H9 (cell line): ENCODE data around the gene TBXAS1. TPM values are rescaled to one million over a fixed set of nuclear protein-coding genes. Genes with fewer than 3 reads are reported as not detected.

Source experiments
- DNase-seq: peaks from one replicate; pipeline ENCODE4 v3.0.0-alpha.2; 2017
- H2AFZ ChIP-seq: one replicate; pipeline ENCODE4 v1.6.1; 2013; ENCODE audit warnings: mild to moderate bottlenecking, low read length, control low read depth, moderate library complexity
- H2AK5ac ChIP-seq: 2 replicates; pipeline ENCODE4 v1.6.1; 2013; ENCODE audit warnings: low read length, control low read depth, mixed read lengths; ENCODE audit not compliant: insufficient read length
- H2BK120ac ChIP-seq: one replicate; pipeline ENCODE4 v1.6.1; 2013; ENCODE audit warnings: low read depth, mild to moderate bottlenecking, low read length, control low read depth, inconsistent platforms; ENCODE audit not compliant: poor library complexity, severe bottlenecking
- H2BK12ac ChIP-seq: 2 replicates; pipeline ENCODE4 v1.6.1; 2013; ENCODE audit warnings: low read length, control low read depth, mixed read lengths, low read depth; ENCODE audit not compliant: insufficient read length
- H2BK15ac ChIP-seq: 2 replicates; pipeline ENCODE4 v1.6.1; 2013; ENCODE audit warnings: low read depth, low read length, control low read depth
- H2BK20ac ChIP-seq: one replicate; pipeline ENCODE4 v1.6.1; 2013; ENCODE audit warnings: low read depth, mild to moderate bottlenecking, low read length, control low read depth, inconsistent platforms; ENCODE audit not compliant: poor library complexity, severe bottlenecking
- H2BK5ac ChIP-seq: 2 replicates; pipeline ENCODE4 v1.6.1; 2013; ENCODE audit warnings: low read length, control low read depth, mixed read lengths; ENCODE audit not compliant: insufficient read length
- H3K14ac ChIP-seq: 2 replicates; pipeline ENCODE4 v1.6.1; 2013; ENCODE audit warnings: low read length, control low read depth; ENCODE audit not compliant: insufficient read depth
- H3K18ac ChIP-seq: 2 replicates; pipeline ENCODE4 v1.6.1; 2013; ENCODE audit warnings: low read depth, mild to moderate bottlenecking, mixed read lengths, low read length, control low read depth; ENCODE audit not compliant: insufficient read length
- H3K23ac ChIP-seq: 2 replicates; pipeline ENCODE4 v1.6.1; 2013; ENCODE audit warnings: low read length, control low read depth, mixed read lengths, low read depth; ENCODE audit not compliant: insufficient read length
- H3K23me2 ChIP-seq: 2 replicates; pipeline ENCODE4 v1.6.1; 2013; ENCODE audit warnings: low read depth, mild to moderate bottlenecking, mixed read lengths, low read length, control low read depth; ENCODE audit not compliant: insufficient read length, poor library complexity, severe bottlenecking
- H3K27ac ChIP-seq: 2 replicates; pipeline ENCODE4 v1.5.1; 2013; ENCODE audit warnings: low read length, control low read depth, mixed read lengths, low read depth; ENCODE audit not compliant: insufficient read length
- H3K27me3 ChIP-seq: 2 replicates; pipeline ENCODE4 v1.6.1; 2013; ENCODE audit warnings: low read length, control low read depth, inconsistent platforms; ENCODE audit not compliant: insufficient read depth
- H3K4ac ChIP-seq: 2 replicates; pipeline ENCODE4 v1.6.1; 2013; ENCODE audit warnings: low read depth, mild to moderate bottlenecking, control low read depth, inconsistent platforms, low read length, moderate library complexity
- H3K4me1 ChIP-seq: 2 replicates; pipeline ENCODE4 v1.6.1; 2013; ENCODE audit warnings: low read length, control low read depth, inconsistent platforms; ENCODE audit not compliant: insufficient read depth
- H3K4me2 ChIP-seq: 2 replicates; pipeline ENCODE4 v1.6.1; 2013; ENCODE audit warnings: low read length, control low read depth, mixed read lengths; ENCODE audit not compliant: insufficient read length, insufficient read depth
- H3K56ac ChIP-seq: 2 replicates; pipeline ENCODE4 v1.6.1; 2013; ENCODE audit warnings: low read depth, mild to moderate bottlenecking, mixed read lengths, low read length, control low read depth; ENCODE audit not compliant: insufficient read length
- H3K79me1 ChIP-seq: 2 replicates; pipeline ENCODE4 v1.6.1; 2013; ENCODE audit warnings: low read depth, mild to moderate bottlenecking, moderate library complexity, low read length, control low read depth, inconsistent platforms; ENCODE audit not compliant: insufficient read depth, poor library complexity, severe bottlenecking
- H3K79me2 ChIP-seq: 2 replicates; pipeline ENCODE4 v1.6.1; 2013; ENCODE audit warnings: low read length, control low read depth, inconsistent platforms; ENCODE audit not compliant: insufficient read depth
- H3K9ac ChIP-seq: 2 replicates; pipeline ENCODE4 v1.6.1; 2013; ENCODE audit warnings: low read length, control low read depth, mixed read lengths; ENCODE audit not compliant: insufficient read length; ENCODE audit errors: extremely low read depth
- H3K9me3 ChIP-seq: one replicate; pipeline ENCODE4 v1.6.1; 2013; ENCODE audit warnings: low read depth, low read length, inconsistent platforms; ENCODE audit not compliant: control insufficient read depth
- H3T11ph ChIP-seq: one replicate; pipeline ENCODE4 v1.6.1; 2013; ENCODE audit warnings: mild to moderate bottlenecking, low read length, control low read depth, inconsistent platforms
- H4K20me1 ChIP-seq: one replicate; pipeline ENCODE4 v1.6.1; 2013; ENCODE audit not compliant: control insufficient read depth, insufficient read length, insufficient read depth
- H4K5ac ChIP-seq: 2 replicates; pipeline ENCODE4 v1.6.1; 2013; ENCODE audit warnings: low read depth, mild to moderate bottlenecking, mixed read lengths, low read length, control low read depth; ENCODE audit not compliant: insufficient read length
- H4K8ac ChIP-seq: replicated peaks from 2 replicates; pipeline ENCODE4 v1.6.1; 2013; ENCODE audit warnings: low read length, control low read depth, mixed read lengths, low read depth; ENCODE audit not compliant: insufficient read length
- H4K91ac ChIP-seq: 2 replicates; pipeline ENCODE4 v1.6.1; 2013; ENCODE audit warnings: low read depth, mild to moderate bottlenecking, moderate library complexity, mixed read lengths, low read length, control low read depth; ENCODE audit not compliant: insufficient read length
- H3K27ac Mint-ChIP-seq, 3 experiments: 2 replicates in 2 of 3; 3 replicates in 1 of 3; pipeline ENCODE4 v1.8.0; 2020 to 2021; ENCODE audit warnings: mixed read lengths in 3 of 3, mild to moderate bottlenecking in 1 of 3, moderate library complexity in 1 of 3
- H3K27me3 Mint-ChIP-seq: 2 replicates; pipeline ENCODE4 v1.8.0; 2021; ENCODE audit warnings: low read depth, mild to moderate bottlenecking, moderate library complexity, mixed read lengths
- H3K36me3 Mint-ChIP-seq, 3 experiments: 2 replicates in 2 of 3; 3 replicates in 1 of 3; pipeline ENCODE4 v1.8.0; 2020 to 2021; ENCODE audit warnings: low read depth in 3 of 3, mixed read lengths in 3 of 3; ENCODE audit not compliant: insufficient read depth in 1 of 3
- H3K4me1 Mint-ChIP-seq, 2 experiments: 2 replicates each; pipeline ENCODE4 v1.8.0; 2020; ENCODE audit warnings: mixed read lengths in 2 of 2
- H3K4me3 Mint-ChIP-seq, 2 experiments: 2 replicates in 1 of 2; 3 replicates in 1 of 2; pipeline ENCODE4 v1.8.0; 2020 to 2021; ENCODE audit warnings: mild to moderate bottlenecking in 2 of 2, mixed read lengths in 2 of 2, moderate library complexity in 1 of 2
- H3K9me3 Mint-ChIP-seq, 2 experiments: 2 replicates in 1 of 2; 3 replicates in 1 of 2; pipeline ENCODE4 v1.8.0; 2020; ENCODE audit warnings: mild to moderate bottlenecking in 2 of 2, mixed read lengths in 2 of 2, moderate library complexity in 1 of 2
- CTCF ChIP-seq: fragments of 200-600 bp; sonication (generic); conservative IDR thresholded peaks from 3 replicates; pipeline ENCODE4 v1.8.0; 2021; ENCODE audit warnings: antibody characterized with exemption, mild to moderate bottlenecking
- WGBS: extraction: QIAGEN DNeasy Blood & Tissue Kit; methylation state at CpG from one replicate; pipeline ENCODE4 v1.1.7; 2013; ENCODE audit warnings: missing lambda C conversion rate, low lambda C conversion rate, mixed read lengths; ENCODE audit not compliant: insufficient read length; ENCODE audit errors: extremely low coverage; 5-methylcytosine and 5-hydroxymethylcytosine counted together
- total RNA-seq: library from RNA; stranded (reverse); gene quantifications from 2 replicates; pipeline ENCODE4 v1.2.1, GENCODE V29; 2021

TBXAS1 gene
- total RNA-seq, 1 experiment from 2014 or later = 0.39 TPM

GRCh38 chr7:139936760-139937310 is 107.8 kb downstream of the TBXAS1 start:
- H4K20me1 ChIP-seq = no peaks in the 10 kb centered on the region
- no peak overlapping the region for H2BK5ac ChIP-seq
- no peaks in the 10 kb centered on the region for H3K9me3 ChIP-seq
- Mint-ChIP-seq H3K36me3 (no peaks in the 10 kb centered on the region; a peak in 1 of 7 replicates), H3K27ac (peak overlapping the region in 2 of 3 experiments; percentile 27 to 50; a peak in 1 of 7 replicates), H3K9me3 (no peaks in the 10 kb centered on the region), H3K4me3 (no peak overlapping the region), H3K4me1 (peaks cover 24 to 26% of the 10 kb centered on the region in 2 experiments), H3K27me3 (peaks cover 2% of the 10 kb centered on the region; the same call in 1 of the 2 replicates)
- H2BK120ac ChIP-seq = no peak overlapping the region
- H3K18ac ChIP-seq = no peak overlapping the region
- no peak for TF ChIP-seq CTCF
- H2BK15ac ChIP-seq = no peak overlapping the region
- no peak overlapping the region for H2BK12ac ChIP-seq
- no peak overlapping the region for H3K23ac ChIP-seq
- no peak overlapping the region for H3K9ac ChIP-seq
- no peak overlapping the region for H3K4me2 ChIP-seq
- no peak overlapping the region for H3K27ac ChIP-seq
- H3K4me1 ChIP-seq = peaks cover 4% of the 10 kb centered on the region; the same call in 1 of the 2 replicates
- H3K14ac ChIP-seq = no peak overlapping the region
- no peak overlapping the region for H2BK20ac ChIP-seq
- H3K79me2 ChIP-seq = no peaks in the 10 kb centered on the region
- no peak overlapping the region for H3T11ph ChIP-seq
- H3K23me2 ChIP-seq = no peaks in the 10 kb centered on the region
- H2AFZ ChIP-seq = no peak overlapping the region
- no peaks in the 10 kb centered on the region for H3K27me3 ChIP-seq
- H4K91ac ChIP-seq = no peak overlapping the region
- no peak overlapping the region for H2AK5ac ChIP-seq
- DNase-seq = no peak
- H3K56ac ChIP-seq = no peak overlapping the region
- no peak overlapping the region for H3K4ac ChIP-seq
- H3K79me1 ChIP-seq = no peaks in the 10 kb centered on the region
- no peak overlapping the region for H4K5ac ChIP-seq
- no CpG with 5 or more reads among the region's 2 CpGs for WGBS
- H4K8ac ChIP-seq = no peak overlapping the region
